ENCODE results near the gene CDV3. TPM values are rescaled to one million over a fixed set of nuclear protein-coding genes. Genes with fewer than 3 reads are reported as not detected.

The CDV3 gene
- total and polyA plus RNA-seq, 9 of the 15 experiments (the other 6 are each of a cell fraction or from before 2014, with no cell fraction given): 72.3 to 273 (median 116) TPM

GRCh38 chr3:133620066-133620784 is 46.7 kb downstream of the CDV3 start:
- TF ChIP-seq NFIC (IDR thresholded peaks at IDR 0.05): no peak
- TF ChIP-seq ZBTB12 (CRISPR knock-in tag; IDR thresholded peaks at IDR 0.05): no peak
- TF ChIP-seq THRAP3 (IDR thresholded peaks at IDR 0.05; ENCODE audit: borderline replicate concordance): no peak
- no peak for TF ChIP-seq ELF2 (CRISPR knock-in tag; IDR thresholded peaks at IDR 0.05)
- no peak for TF ChIP-seq BRCA1 (IDR thresholded peaks at IDR 0.05)
- TF ChIP-seq BRCA1 (CRISPR knock-in tag; IDR thresholded peaks at IDR 0.05): no peak
- no peak for TF ChIP-seq ELK1 (CRISPR knock-in tag; IDR thresholded peaks at IDR 0.05)
- no peak for TF ChIP-seq XRCC4 (IDR thresholded peaks at IDR 0.05; ENCODE audit: extremely low read depth, insufficient read depth, insufficient read length)
- no peak for TF ChIP-seq ZNF57 (CRISPR knock-in tag; IDR thresholded peaks at IDR 0.05)
- no peak for TF ChIP-seq FOXA1 (IDR thresholded peaks at IDR 0.05; ENCODE audit: borderline replicate concordance)
- TF ChIP-seq DPF2 (IDR thresholded peaks at IDR 0.05): no peak
- no peak for TF ChIP-seq IRF1 (CRISPR knock-in tag; IDR thresholded peaks at IDR 0.05; ENCODE audit: borderline replicate concordance)
- Histone ChIP-seq H3K4me3 (no peak overlapping the region), H3K4me2 (ENCODE audit: insufficient read depth, low read length) (no peak overlapping the region), H4K20me1 (replicated peaks; ENCODE audit: control insufficient read depth, insufficient read depth, low read length) (no peaks in the 10 kb centered on the region), H3K79me2 (ENCODE audit: control insufficient read depth, insufficient read depth, low read length) (no peaks in the 10 kb centered on the region), H3K9me3 (replicated peaks; ENCODE audit: control insufficient read depth, insufficient read depth, low read depth, low read length) (no peaks in the 10 kb centered on the region), H3K36me3 (ENCODE audit: control insufficient read depth, insufficient read depth, low read length) (peaks cover 83% of the 10 kb centered on the region; the same call in 2 of the 3 replicates), H3K9me1 (ENCODE audit: control insufficient read depth, insufficient read depth, low read length) (no peaks in the 10 kb centered on the region), H3K4me1 (replicated peaks in 1 of 2; ENCODE audit: control insufficient read depth in 2 of 2, insufficient read depth in 2 of 2, low read length in 2 of 2) (no peaks in the 10 kb centered on the region), H3K9ac (ENCODE audit: insufficient read depth in 1 of 2, low read depth in 2 of 2, low read length in 2 of 2) (no peak overlapping the region), H2AFZ (ENCODE audit: low read depth, low read length) (no peak overlapping the region), H3K27me3 (ENCODE audit: control insufficient read depth in 2 of 2, insufficient read depth in 2 of 2, low read length in 2 of 2) (no peaks in the 10 kb centered on the region), H3K27ac (ENCODE audit: extremely low read depth, low read depth, low read length) (no peak overlapping the region)
- FAIRE-seq (no peak), ATAC-seq (no peak), DNase-seq (ENCODE audit: extremely low read depth in 1 of 4, low spot score in 3 of 4) (no peak)
- POLR2A ChIA-PET: no interaction called here
- intact Hi-C loops (cut with micrococcal nuclease) (no loop called here), in situ Hi-C loops (cut with MboI) (no loop called here)
- CTCF ChIA-PET (ENCODE audit: low intra/inter-chr PET ratio): no interaction called here
- WGBS (ENCODE audit: insufficient coverage, low coverage, missing lambda C conversion rate): 96% methylated on average over 8 of the region's 13 CpGs
- BruUV-seq (replicated peaks): no TSS peak
